NCI-H345 treated with DMSO at 0.1 percent for 48 hours (cell line): ENCODE measurements around the gene SGPP2.
A peak's percentile ranks its signal among the peaks of the same experiment; 100 is the strongest.

ENCODE experiments used
- DNase-seq: peaks from one replicate; lab custom pipeline; 2025; ENCODE audit not compliant: unreplicated experiment; lab: John Stamatoyannopoulos, UW

SGPP2 gene

DNA sequence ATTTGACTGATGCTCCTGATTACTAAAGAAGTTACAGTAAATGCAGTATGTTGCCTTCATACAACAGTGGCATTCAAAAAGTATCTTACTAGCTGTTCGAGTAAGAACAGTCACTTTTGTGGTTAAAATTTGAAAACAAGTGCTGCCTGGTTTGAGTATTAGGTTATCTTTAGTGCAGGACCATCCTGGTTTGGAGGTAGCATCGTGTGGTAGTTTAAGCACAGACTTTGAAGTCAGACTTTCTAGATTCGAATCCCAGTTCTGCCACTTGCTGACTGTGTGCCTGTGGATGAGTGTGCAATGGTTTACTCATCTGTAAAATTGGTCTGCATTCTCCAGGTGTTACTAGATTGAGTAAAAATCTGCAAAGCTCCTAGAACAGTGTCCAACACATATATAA is 96.8 kb downstream of the SGPP2 start:
- no peak for DNase-seq

DNA sequence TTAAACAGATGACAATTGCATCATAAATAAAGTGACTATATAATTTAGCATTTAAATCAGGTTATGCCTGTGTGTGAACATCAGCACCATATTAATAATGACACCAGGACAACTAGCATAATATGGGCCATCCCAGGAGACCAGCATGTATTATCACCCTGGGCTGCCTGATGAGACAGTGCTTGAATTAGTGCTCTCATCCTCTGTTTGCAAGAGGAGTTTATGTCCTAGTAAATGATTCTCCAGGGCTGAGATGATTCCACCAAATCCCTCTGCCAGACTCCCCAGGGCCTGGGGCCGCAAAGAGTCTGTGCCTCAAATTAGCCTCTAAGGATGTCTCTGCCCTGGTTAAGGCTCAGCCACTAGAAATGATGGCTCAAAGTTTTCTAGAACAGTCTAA is 97.7 kb downstream of the SGPP2 start:
- DNase-seq: no peak

DNA sequence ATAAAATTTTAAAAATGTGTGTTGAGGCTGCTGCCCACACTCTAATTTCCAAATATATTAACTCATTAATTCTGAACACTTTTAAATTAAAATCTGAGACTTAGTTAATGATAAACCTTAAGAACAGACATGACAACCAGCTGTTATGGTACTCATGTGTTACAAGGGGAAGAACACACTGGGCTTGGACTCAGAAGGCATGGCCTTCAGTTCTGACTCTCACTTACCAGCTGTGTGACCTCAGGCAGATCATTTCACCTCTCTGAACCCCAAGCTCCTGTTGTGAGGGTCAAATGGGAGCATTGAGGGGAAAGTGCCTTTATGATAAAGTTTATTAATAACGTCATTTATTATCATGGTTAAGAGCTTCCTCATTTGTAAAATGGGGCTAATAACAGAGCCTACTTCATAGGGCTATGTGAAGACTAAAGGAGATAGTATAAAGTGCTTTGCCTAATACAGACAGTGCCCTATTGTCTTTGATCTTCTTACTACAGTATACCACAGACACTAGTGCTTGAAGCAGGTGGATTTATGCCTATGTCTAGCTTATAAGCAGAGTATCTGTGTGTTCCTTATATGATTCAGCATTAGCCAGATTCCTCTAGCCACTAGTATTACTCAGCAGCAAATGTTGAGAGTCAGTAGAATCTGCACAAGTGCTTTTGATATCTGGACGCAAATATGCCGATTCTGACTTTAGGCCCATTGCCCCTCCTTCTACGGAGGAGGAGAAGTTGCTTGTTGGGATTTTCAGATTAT is 99.6 kb downstream of the SGPP2 start:
- DNase-seq: no peak

DNA sequence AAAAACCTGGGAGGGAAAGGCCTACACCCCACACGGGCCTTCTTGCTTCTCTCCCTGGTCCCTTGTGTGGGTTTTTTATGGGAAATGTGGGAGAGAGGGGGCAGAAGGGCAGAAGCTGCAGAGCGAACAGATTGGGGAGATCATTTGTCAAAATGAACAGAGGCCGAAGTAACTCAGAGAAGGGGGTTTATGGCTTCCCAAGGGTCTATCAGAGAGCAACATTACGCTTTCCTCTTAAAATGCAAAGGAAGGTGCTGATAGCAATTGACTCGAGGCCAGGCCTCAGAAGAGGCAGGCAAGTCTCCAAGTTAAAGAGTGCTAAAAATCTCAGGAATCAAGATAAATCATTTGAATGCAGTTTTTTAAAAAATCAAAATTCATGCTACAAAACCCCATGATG is 101.5 kb downstream of the SGPP2 start:
- DNase-seq: no peak

DNA sequence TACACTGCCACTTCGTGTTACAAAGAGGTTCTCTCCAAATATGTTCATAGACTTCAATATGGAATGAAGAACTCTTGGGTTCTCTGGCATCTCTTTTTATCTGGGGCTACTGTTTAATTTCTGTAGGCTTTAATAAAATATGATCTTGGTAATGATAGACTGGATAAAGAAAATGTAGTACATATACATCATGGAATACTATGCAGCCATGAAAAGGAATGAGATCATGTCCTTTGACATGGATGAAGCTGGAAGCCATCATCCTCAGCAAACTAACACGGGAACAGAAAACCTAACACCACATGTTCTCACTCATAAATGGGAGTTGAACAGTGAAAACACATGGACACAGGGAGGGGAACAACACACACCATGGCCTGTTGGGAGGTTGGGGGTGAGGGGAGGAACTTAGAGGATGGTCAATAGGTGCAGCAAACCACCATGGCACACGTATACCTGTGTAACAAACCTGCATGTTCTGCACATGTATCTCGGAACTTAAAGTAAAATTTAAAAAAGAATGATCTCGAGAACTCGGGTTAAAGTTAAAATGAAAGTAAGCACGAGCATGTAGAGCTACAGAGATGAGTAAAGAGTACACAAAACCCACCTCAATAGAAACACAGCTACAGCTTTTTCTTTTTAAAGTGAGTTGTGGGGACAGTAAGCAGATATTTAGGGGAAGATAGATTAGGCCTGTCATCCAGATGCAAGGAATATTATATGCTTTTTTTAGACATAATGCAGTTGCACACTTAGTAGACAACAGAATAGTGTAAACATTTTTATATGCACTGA is 102.3 kb downstream of the SGPP2 start:
- DNase-seq: no peak

DNA sequence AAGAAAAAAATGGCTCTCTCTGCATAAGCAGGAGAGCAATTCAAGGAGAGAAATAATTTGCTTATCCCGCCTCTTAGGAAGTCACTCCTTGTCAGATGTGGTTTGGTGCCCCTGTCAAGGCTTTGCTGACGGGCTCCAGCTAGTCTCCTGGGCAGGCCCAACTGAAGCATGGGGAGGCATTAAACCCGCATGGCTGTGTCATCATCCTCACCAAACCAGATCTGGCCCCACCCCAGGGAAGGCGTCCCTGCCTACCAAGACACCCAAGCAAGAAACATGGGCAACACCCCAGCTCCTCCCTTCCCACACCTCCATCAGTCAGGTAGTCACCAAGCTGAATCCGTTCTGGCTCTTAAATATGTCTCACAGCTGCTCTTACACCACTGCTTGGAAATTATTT is 108.0 kb downstream of the SGPP2 start:
- no peak for DNase-seq

DNA sequence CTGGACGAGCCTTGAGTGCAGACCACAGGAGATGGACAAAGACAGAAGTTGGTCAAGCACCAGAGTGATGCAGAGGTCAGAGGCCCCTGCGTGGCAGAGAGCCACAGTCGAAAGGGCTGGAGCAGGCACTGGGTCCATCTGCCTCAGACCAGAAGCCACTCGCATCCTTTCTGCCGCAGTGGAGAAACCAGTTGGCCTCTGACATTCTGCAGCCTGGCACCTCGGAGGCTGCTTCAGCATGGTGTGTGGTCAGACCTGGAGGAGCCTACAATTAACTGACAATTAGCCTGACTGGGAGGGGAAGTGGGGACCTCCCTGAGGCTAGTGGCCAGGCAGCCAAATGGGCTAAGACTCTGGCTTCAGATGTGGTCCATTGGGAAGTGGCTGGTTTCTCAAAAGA is 111.1 kb downstream of the SGPP2 start:
- DNase-seq: no peak

DNA sequence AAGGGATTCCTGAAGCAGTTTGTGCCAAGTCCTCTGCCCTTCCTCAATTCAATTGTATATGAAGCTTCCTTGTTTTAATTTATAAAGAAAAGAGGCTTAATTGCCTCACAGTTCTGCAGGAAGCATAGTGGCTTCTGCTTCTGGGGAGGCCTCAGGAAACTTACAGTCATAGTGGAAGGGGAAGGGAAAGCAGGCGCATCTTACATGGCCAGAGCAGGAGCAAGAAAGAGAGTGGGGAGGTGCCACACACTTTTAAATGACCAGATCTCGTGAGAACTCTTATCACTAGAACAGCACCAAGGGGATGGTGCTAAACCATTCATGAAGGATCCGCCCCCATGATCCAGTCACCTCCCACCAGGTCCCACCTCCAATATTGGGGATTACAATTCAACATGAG is 114.2 kb downstream of the SGPP2 start:
- DNase-seq: no peak

DNA sequence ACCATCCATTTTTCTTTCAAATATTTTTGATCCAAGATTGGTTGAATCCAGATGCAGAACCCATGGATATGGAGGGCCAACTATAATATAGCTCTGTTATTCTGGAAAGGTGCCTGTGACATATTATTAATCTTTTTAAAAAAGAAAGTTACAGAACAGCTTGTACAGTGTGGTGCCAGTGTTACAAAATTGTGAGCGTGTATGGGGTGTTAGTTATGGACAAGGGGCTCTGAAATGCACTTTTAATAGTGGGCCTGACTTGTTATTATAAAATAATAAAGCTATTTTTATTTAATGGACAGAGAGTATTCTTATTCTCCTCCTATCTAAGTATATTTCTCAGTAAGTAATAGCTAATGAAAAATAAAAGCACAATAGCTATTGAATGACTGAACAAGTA is 120.3 kb downstream of the SGPP2 start:
- DNase-seq: no peak

DNA sequence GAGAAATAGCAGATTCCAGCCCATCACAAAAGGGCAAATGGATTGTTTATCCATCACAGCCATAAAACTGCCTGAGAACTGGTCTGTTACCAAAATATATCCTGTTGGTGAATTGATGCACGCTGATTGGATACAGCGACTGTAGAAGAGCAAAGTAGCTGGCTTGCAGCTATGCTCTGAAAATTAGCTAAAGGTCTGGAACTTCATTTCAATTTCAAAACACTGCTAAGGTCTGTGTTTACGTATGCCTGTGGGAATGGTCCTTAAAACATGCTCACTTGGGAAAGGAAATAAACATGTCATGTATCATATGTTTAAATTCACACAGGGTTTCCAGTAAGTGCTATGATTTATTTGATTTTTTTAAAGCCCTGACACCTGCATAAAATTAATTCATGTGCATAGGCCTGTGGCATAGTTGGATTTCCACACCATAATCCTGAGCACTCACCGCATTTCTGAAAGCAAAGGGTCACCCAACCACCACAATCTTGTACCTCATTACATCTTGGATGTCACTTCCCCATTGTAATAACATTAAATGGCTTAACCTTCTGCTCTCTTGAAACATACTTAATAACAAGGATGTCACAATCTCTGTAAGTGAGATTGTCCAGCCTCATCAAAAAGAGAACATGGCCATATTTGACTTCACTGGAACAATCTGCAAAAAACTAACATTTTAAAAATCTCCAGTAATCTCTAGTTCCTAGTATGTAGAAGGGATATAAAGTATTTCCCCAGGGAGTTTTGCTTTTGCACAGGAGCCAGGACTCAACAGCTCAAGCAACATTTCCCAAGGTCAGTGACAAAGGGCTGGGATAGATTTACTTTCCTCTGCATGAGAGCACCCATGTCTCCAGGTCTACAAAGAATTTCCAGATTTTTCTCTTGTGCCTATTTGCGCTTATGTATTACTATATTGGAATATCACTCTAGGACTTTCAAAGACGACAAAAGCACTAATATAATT is 121.8 kb downstream of the SGPP2 start:
- no peak for DNase-seq

DNA sequence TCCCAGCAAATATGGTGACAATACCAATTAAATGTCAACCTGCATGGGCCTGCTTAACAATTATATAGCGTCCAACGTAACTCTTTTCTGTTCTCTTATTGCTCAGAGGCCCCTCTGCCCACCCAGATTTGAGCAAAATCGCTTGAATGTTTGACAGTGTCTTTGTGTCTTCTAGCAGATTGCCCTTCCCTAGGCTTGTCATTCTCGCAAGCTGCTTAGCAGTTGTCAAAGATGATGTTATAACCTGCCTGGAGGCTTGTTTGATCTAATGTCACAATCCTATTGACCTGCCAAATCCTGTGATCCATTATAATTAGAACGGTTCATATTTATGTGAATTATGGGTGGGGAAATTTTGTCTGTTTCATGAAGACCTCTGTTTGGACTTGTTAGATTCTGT is 122.7 kb downstream of the SGPP2 start:
- DNase-seq: no peak

DNA sequence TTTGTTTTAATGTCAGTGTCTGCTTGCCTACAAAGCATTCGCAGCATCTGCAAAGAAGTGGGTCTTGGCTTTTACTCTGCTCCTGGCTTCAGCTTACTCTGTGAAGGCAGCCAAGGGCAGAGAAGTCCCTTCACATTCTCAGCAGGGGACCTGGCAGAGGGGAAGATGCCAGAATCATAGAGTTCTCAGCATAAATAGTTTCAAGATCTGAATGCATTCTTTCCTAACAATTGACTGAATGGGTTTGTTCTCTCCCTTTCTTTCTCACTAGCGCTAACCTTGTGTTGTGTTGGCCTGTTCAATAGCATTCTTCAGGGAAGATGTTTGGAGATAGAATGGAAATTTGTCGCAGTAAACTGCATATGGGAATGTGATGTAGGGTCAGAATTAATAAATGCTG is 124.6 kb downstream of the SGPP2 start:
- no peak for DNase-seq

DNA sequence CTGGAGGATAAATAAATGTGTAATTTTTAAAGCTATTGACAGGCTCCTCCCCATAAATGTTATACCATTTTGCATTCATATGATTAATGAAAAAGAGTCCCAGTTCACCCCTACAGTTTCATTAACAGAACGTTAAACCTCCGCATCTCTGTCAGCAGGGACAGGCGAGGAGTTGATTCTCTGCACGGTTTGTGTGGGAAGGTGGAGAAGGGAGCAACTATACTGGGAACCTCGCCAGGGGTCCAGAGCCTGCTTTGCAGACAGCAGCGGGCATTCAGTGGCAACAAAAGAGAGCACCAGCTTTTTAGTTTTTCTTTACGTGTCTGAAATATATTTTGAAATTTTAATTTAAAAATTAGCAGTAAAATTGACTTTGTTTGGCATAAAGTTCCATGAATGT is 130.2 kb downstream of the SGPP2 start:
- DNase-seq: no peak

DNA sequence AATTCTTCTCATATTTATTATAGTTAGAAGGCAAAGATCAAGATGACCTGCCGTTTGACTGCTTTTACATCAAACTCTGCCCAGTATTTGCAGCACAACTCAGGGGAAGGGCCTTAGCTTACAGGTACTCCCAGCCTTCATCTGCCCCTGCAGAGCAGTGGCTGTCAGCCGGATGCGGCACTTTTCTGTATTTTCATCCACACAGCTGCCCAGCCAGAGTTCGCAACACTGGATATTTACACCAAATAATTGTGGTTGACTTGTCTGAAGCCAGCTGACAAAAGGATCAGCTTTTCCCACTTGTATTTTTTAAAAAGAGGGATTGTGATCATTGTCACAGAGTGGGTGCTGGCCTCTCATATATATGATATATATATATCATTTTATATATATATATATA is 136.8 kb downstream of the SGPP2 start:
- DNase-seq: no peak

DNA sequence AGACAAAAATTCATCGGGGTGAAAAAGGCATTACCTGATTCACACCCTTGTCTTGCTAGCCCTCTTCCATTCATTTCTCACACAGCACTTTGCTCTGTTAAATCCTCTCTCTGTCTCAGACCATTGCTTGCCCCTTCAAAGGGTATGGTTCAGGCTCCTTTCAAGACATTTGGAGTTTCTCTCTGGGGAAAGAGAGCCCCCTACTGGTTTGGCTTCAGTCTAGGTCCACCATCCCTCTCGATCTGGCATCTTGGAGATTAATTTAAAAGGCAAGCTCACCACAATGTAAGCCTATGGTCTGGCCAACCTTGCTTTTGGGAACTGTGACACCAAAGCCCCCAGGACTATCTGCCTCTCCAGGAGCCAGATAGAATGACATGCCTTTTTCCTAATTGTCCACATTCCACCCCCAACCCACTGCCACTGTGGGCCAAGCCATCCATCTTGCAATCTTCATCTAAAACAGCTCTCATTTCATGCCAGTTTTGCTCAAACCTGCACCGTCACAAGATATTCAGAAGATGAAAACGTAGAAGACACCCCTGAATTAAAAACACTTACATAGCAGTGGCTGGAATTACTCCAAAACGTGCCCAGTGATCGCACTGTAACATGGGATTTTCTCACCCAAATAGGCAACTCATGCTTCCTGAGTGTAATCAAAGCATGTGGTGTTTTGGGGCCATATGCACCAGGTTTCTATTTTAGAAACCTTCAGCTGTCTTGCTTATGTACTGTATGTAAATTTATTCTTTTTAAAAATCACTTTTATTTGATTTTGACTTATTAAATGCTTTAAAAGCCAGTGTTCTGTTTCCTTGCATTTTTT is 137.7 kb downstream of the SGPP2 start:
- peak; percentile 22 for DNase-seq

DNA sequence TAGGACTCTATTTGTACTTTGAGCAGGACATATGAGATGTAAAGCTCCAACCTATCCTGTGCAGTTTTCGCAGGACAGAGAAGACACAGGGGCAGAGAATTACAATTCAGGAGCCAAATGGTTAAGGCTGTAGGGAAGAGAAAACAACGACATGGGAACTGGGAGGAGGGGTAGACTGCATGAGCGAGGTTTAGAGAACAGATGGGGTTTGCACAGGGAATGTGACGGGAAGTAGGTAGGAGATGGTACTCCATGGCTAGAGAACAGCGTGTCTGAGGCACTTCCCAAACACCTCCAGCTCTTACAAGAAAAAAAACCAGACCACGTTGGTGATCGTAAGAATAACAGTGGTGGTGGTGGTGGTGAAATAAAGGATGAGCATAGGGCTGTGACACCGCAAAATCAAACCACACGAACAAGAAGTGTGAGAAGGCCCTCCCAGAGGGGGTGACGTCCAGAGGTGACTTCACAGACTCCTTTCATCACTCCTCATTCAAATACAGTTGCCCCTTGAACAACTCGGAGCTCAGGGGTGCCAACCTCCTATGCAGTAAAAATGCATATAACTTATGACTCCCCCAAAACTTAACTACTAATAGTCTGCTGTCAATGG is 138.9 kb downstream of the SGPP2 start:
- no peak for DNase-seq

DNA sequence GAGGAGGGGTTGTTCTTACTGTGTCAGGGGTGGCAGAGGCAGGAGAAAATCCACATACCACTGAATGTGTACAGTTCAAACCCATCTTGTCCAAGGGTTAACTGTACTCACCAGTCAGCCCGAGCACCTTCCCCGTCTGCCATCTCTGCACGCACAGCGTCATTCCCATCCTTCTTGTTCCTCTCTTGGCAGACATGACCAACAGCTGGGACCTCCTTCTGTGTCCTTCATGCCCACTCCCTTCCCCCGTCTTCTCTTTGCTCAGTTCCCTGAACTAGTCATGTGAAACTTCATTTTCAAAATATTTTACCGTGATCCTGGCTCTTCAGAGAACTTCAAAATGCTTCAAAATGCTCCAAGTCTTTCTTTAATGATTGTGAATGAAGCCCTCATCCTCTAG is 139.6 kb downstream of the SGPP2 start:
- no peak for DNase-seq

DNA sequence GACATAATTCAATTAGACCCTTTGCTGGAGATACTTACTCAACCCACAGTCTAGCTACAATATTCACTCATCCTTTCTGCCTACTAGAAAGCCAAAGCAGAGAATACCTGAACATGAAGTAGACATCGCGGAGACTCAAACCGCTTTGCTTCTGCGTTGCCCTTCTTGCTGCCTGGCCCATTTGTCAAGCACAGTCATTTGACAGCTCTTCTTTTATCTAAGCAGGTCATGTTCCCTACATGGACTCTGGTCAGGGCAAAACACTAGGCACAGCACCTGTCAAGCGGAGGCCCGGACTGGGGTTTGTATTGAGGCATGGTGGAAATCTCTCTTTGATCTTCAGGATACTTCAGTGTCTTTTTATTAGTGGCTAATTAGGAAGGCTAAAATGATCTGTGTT is 141.9 kb downstream of the SGPP2 start:
- DNase-seq: no peak

DNA sequence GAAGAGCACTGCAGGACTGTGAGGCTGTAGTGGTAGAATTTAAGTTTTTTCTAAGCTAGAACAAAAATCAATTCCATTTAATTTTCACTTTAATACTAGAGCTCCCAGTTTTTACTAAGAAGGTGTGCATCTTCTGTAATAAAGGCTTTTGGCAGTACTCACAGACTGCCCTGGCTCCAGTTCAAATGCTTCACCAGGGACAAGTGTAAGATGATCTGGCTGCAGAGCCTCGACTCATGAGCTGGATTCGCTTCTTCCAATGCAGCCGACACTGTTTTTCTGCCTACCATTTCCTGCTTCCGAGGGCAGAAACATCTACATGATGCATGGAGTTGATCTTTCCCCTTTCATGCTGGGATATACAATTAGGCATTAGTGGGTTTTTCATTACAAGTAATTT is 144.5 kb downstream of the SGPP2 start:
- peak; percentile 6 for DNase-seq

DNA sequence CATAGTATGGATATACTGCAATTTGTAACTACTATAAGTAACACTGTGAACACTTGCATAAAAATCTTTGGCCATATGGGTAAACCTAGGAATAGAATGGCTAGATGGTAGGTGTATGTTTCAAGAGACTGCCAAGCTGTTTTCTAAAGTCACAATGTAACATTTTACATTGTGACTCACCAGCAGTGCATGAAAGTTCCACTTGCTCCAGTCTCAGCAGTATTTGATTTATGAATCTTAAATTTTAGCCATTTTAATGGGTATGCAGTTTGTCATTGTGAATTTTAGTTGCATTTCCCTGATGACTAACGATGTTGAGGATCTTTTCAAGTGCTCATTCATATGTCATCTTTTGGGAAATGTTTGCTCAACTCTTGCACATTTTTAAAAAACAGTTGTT is 145.5 kb downstream of the SGPP2 start:
- DNase-seq: no peak
